T-helper 1 cell treated with Interleukin-12 subunit alpha and Interleukin-12 subunit beta and Interleukin-4 antibody, amounts not matched to agents 30 ng/mL and 1 ng/mL, for 36 hours (primary cell): ENCODE measurements around the gene ATRIP. TPM values are rescaled to one million over a fixed set of nuclear protein-coding genes. Genes with fewer than 3 reads are reported as not detected.

ENCODE experiments used
- intact Hi-C: fragments of 100-400 bp; cut with micrococcal nuclease; formaldehyde crosslinking; loops from one replicate; pipeline ENCODE4 v1.15.1; 2024
- total RNA-seq: library from RNA; stranded (reverse); gene quantifications from 2 replicates; pipeline ENCODE4 v1.2.3, GENCODE V29; 2022

ATRIP gene
- 17.0 and 17.4 TPM in 2 replicates for total RNA-seq

- intact Hi-C loops, result loop anchor here (1.0 to 10.0 kb wide), 9 partner anchors 10 to 1491 kb away; partner anchors contain the start of genes ARIH2, CELSR3, NME6 and PFKFB4
These were observed at the start of gene ATRIP for GRCh38 chr3:48446425-48447193. TSS of gene ATRIP (plus strand) at chr3:48446737. CDS start at chr3:48446846, 109 bp downstream.

- intact Hi-C loops, result no loop called here
These were observed 48.5 kb upstream of the ATRIP start for GRCh38 chr3:48397767-48398681.

GRCh38 chr3:48398701-48399386, 47.7 kb upstream of the ATRIP start:
- intact Hi-C loops, result no loop called here

DNA sequence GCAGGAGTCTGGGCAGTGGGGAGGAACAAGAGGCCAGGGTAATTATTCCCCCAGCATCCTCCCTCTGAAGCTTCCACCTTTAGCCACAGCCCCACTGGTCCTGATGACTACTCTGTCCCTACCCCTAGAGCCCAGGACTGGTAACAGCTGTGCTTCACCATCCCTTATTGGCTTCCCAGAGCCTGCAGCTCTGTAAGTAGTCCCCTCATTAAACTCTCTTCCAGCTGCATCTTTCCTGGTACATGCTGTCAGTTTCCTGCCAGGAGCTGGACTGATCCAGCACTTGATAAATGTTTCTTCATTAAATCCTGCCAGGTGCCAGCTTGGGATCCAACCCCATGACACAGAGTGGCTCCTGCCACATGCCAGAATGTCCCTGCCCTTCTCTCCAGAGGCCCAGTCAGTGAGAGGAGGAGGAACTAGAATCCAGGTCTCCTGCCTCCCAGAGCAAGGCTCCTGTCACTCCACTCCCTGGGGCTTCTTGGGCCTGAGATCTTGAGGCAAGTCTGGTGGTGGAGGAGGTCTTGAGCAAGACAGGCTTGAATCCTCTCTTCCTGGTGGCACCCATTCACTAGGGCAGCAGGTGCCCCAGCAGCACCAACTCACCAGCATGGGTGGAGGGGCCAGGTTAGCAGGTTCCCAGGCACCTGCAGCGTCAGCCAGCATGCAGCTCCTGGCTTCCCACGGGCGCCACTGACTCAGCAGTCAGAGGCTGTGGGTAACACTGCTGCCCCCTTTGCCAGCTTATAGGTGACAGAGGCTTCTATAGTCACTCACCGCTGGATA, 47.0 kb upstream of the ATRIP start:
- intact Hi-C loops, result loop anchor here (5.0 kb wide), 1 partner anchor 338 kb away; no protein-coding TSS in a partner anchor

DNA sequence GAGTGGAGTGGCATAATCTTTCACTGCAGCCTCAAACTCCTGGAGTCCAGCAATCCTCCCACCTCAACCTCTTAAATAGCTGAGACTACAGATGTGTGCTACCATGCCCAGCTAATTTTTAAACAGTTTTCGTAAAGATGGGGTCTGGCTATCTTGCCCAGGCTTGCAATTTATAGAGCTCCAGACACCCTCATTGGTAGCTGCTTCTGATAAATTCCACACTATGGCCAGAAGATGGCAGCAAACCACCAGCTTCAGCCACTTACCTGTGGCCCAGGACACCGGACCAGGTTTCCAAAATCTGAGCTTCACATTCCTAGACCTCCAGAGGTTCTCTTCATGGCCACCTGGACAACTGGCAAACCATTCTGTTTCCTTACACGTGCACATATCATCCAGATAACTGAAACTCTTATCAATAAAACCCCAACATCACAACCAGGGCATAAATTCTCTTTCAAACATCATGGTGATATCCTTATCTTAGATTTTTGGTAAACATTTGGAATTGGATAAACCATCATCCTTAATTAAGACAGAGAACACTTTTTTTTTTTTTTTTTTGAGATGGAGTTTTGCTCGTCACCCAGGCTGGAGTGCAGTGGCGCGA, 45.6 kb upstream of the ATRIP start:
- intact Hi-C loops, result loop anchor here (1.0 to 5.0 kb wide), 10 partner anchors 35 to 336 kb away; partner anchors contain the start of genes CCDC51, NCKIPSD, SLC26A6 and TMA7

DNA sequence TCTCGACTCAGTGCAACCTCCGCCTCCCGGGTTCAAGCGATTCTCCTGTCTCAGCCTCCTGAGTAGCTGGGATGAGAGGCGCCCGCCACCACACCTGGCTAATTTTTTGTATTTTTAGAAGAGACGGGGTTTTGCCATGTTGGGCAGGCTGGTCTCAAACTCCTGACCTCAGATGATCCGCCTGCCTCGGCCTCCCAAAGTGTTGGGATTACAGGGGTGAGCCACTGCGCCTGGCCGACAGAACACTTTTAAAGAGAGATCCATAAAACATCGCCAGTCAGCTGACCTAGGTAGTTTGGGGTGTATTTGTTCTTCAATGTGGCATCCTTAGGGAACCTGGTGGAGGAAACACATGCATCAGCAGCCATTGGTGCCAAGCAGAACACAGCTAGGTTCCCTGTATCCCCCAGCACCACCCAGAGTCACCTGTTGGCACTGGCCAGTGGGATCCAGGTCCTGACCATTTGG, 45.1 kb upstream of the ATRIP start:
- intact Hi-C loops, result loop anchor here (1.0 to 5.0 kb wide), 10 partner anchors 35 to 336 kb away; partner anchors contain the start of genes CCDC51, NCKIPSD, SLC26A6 and TMA7

DNA sequence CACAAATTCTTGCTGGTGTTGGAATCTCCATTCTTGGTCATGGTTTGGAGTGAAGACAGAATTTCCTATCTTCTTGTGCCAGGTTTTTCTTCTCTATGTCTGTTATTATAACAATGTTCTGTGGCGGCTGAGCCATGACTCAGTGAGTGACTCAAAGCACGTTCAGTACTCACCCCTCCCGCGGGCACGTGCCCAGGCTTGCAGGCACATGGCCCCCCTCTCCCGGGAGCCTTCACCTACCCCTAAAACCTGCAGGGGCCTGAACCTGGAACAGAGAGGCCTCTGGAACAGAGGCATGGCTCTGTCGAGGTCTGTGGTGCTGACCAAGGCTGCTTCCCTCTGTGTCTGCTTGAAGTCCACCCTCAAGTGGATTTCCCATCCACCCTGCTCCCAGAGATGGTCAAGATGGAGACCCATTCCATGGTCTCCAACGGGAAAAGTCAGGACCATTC, 44.2 kb upstream of the ATRIP start:
- intact Hi-C loops, result loop anchor here (5.0 kb wide), 1 partner anchor 335 kb away; no protein-coding TSS in a partner anchor

GRCh38 chr3:48402907-48403306, 43.6 kb upstream of the ATRIP start:
- intact Hi-C loops, result loop anchor here (5.0 kb wide), 1 partner anchor 334 kb away; no protein-coding TSS in a partner anchor

GRCh38 chr3:48403533-48404439, 42.8 kb upstream of the ATRIP start:
- intact Hi-C loops, result loop anchor here (5.0 kb wide), 1 partner anchor 334 kb away; no protein-coding TSS in a partner anchor

DNA sequence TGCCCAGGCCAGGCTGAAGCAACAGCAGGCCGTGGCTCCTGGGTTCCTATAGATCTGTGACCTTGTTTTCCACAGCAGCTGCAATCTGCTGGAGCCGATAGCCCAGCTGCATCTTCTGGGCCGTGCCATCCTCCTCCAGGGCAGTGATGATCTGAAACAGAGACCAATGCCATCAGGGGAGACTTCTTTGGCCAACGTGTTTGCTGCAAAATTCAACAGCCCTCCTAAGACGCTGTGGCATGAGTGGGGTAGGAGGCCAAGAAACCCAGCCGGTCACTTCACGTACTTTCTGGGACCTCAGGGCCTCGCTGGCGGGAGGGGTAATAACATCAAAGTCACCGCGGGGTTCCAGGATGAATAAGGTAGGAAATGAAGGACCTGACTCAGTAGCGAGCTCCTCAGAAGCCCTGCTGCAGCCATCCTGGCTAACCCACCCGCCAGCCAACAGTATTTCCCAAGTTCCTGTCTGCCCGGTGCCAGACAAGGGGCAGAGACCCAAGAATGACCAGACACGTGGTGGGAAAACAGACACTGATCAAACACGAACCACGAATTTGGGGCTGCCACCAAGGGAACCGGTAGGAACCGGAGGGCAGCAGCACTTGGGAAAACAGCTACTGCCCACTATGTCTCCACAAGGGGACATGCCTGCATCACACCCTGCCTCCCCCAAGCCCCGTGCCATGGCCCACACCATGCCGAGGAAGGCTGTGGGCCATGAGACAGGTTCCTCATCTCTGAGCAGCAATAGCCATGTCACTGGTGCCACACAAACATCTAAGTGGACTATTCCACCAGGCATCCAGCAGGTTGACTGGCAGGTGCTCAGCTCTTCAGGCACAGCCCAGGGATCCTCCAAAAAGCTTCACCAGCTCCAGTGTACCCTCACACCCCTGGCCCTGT, 41.8 kb upstream of the ATRIP start:
- intact Hi-C loops, result loop anchor here (5.0 kb wide), 1 partner anchor 333 kb away; no protein-coding TSS in a partner anchor

GRCh38 chr3:48405343-48405881, 41.1 kb upstream of the ATRIP start:
- intact Hi-C loops, result no loop called here

GRCh38 chr3:48405971-48406370, 40.6 kb upstream of the ATRIP start:
- intact Hi-C loops, result no loop called here

DNA sequence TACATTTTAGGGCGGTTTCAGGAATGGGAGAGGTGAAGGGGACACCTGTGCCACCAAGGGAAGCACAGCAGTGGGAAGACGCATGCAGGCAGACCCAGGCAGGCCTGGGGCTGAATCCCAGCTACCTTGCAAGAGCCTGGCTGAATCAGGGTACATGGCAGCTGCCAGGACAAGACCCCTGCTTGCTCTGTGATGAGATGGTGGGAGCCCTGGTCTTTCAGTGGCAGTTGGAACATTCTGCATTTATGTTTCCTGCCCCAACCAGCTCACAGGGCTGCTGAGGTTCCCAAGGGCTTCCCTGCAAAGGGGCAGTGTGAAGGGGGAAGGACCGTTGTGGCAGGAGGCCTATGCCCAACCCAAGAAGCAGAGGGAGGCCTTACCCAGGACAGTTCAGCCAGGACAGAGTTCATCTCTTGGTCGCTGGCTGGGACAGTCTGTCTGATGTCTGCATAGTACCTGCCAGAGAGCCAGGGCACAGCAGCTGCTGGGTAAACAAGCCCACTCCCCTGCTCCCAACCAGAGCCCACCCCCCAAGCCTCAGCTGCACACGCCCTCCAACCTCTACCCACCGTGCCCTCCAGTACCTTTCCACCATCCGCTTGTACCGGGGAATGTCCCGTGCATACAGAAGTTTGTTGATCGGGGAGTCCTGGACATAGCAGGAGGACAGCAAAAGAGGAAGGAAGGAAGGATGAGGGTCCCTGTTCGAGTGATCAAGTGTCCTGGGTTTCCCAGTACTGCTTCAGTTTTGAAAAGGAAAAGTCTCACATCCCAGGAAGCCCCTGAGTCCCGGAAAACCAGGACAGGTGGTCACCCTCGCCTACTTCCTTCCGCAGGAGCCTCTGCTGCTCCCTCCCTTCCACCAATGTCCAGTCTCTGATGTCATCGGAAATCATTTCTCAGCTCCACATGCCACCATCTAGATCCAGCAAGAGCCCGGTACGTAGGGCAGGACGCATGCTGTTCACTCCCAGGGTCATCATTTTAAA, 39.8 kb upstream of the ATRIP start:
- intact Hi-C loops, result no loop called here

- intact Hi-C loops, result no loop called here
These were observed 38.9 kb upstream of the ATRIP start for GRCh38 chr3:48407542-48408099.

- intact Hi-C loops, result no loop called here
These were observed 37.7 kb upstream of the ATRIP start for GRCh38 chr3:48408823-48409281.
